Cortex of kidney (tissue), 1 donor: ENCODE results near the gene RAI14.

Experiments
- DNase-seq: peaks from one replicate; lab custom pipeline; 2025; lab: John Stamatoyannopoulos, UW

RAI14 gene

GRCh38 chr5:34648039-34648839 is 7.9 kb upstream of the RAI14 start:
- DNase-seq: no peak

- no peak for DNase-seq
Observed at GRCh38 chr5:34648840-34649158, 7.3 kb upstream of the RAI14 start.

GRCh38 chr5:34651791-34652190 is 4.3 kb upstream of the RAI14 start:
- DNase-seq: no peak

- no peak for DNase-seq
Observed at GRCh38 chr5:34652466-34652865, 3.7 kb upstream of the RAI14 start.

GRCh38 chr5:34652914-34653313 is 3.2 kb upstream of the RAI14 start:
- DNase-seq: no peak

GRCh38 chr5:34653708-34654107 is 2.4 kb upstream of the RAI14 start:
- DNase-seq: no peak

GRCh38 chr5:34655354-34655991 is 655 bp upstream of the RAI14 start:
- DNase-seq: no peak

GRCh38 chr5:34656700-34657273 is 659 bp downstream of the RAI14 start:
- DNase-seq: no peak

GRCh38 chr5:34657274-34657921 is 1.3 kb downstream of the RAI14 start:
- DNase-seq: no peak

GRCh38 chr5:34657988-34658387 is 1.9 kb downstream of the RAI14 start:
- DNase-seq: no peak

- DNase-seq: no peak
Observed at GRCh38 chr5:34659168-34659567, 3.0 kb downstream of the RAI14 start.

GRCh38 chr5:34660444-34660843 is 4.3 kb downstream of the RAI14 start:
- DNase-seq: no peak

- no peak for DNase-seq
Observed at GRCh38 chr5:34663771-34664496, 7.8 kb downstream of the RAI14 start.

GRCh38 chr5:34666392-34667080 is 10.4 kb downstream of the RAI14 start:
- DNase-seq: no peak

- no peak for DNase-seq
Observed at GRCh38 chr5:34667705-34668104, 11.6 kb downstream of the RAI14 start.

- no peak for DNase-seq
Observed at GRCh38 chr5:34669931-34670516, 13.9 kb downstream of the RAI14 start.

GRCh38 chr5:34672196-34672595 is 16.1 kb downstream of the RAI14 start:
- no peak for DNase-seq

- no peak for DNase-seq
Observed at GRCh38 chr5:34673463-34674125, 17.5 kb downstream of the RAI14 start.

- DNase-seq: no peak
Observed at GRCh38 chr5:34674187-34674586, 18.1 kb downstream of the RAI14 start.

- no peak for DNase-seq
Observed at GRCh38 chr5:34675857-34676256, 19.7 kb downstream of the RAI14 start.

GRCh38 chr5:34676416-34676815 is 20.3 kb downstream of the RAI14 start:
- no peak for DNase-seq
